NCI-H1417 (cell line): Measurements from ENCODE around the gene CEP57.

Experiments
- DNase-seq, 3 experiments: peaks; one replicate each; lab custom pipeline; 2025; lab: John Stamatoyannopoulos, UW

The CEP57 gene

DNA sequence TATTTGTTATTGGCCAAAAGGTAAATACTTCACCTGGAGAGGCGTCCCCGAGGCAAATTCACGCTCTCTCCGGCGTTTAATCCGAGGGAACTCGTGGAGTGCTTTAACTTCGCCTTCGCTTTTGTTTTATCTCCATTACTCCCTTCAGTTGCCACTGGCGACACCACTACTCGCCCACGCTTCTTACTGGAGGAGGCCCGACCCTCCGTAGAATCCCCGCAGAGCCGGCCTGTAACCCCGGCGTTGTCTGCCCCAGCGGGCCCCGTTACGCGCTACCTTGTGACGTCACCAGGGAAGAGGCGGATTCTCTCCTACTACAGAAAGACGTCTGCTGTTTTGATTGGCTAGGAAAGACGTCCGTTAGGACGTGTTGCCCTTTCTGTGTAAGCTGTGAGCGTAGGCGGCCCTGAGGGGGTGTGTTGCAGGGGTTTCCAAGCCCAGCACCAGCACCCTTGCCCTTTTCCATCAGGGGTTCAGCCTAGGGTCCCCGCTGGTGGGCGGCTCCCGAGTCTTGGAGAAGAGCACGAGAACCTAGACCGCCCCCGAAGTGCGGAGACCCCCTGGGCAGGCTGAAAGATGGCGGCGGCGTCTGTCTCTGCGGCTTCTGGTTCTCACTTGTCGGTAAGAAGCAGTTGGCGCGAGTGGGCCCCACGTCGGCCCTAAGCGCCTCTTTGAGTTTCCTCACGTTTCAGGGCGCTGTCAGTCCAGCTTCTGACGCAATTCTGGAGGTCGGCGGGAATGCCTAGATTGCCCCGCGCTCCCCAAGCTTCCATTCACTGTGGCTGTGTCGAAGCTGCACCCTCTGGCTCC lies at the start of gene CEP57:
Gene CEP57 (plus strand): TSS at position 376 of the 810 bp plus-strand sequence. CDS start 201 bp downstream, at position 577.
- DNase-seq: peak; percentile 98 to 100 (median 99)

DNA sequence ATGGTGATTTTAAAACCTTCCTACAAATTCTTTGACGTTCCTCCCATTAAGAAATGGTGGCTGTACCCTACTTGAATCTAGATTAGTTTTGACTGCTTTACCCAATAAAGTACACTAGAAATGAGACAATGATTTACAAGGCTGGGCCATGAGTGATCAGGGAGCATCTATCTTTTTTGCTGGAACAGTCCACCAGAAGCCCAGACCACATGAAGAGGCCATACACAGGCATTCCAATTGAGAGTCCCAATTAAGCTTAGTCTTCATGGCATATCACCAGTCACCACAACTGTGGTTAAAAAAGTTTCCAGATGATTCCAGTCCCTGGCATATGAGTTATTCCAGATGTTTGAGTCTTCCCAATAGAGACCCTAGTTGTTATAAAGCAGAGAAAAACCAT lies 40.2 kb upstream of the CEP57 start:
- DNase-seq: no peak

DNA sequence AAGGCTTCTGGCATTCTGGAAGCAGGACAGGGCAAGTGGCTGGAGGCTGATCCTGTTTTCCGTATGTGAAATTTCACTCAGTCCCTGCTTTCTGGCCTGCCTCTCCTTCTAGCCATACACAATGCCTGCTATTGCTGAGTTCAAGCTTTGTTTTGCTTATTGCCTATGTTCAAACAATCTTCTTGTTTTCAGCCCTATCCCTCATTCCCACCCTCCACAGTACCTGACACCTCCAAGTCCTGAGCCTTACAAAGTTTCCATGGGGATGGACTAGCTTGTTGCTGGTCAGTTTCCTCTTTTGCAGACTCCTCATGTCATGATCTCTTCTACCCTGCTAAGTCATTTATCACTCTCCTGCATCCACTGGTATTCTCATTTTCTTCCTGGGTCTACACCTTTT lies 38.8 kb upstream of the CEP57 start:
- DNase-seq: no peak

DNA sequence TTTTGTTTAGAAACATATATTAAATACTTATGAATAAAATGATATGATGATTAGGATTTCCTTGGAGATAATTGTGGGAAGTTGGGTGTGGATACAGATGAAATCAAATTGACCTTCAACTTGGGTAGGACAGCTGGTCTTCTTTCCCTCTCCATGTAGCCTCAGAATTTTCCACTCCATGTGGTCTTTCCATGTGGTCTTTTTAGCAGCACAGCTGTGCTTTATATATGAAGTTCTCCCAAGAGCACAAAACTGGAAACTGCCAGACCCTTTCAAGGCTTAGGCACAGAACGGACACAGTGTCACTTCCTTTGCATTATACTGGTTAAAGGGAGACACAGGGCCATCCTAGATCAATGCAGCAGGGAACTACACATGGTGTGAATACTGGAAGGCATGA lies 29.4 kb upstream of the CEP57 start:
- no peak for DNase-seq

DNA sequence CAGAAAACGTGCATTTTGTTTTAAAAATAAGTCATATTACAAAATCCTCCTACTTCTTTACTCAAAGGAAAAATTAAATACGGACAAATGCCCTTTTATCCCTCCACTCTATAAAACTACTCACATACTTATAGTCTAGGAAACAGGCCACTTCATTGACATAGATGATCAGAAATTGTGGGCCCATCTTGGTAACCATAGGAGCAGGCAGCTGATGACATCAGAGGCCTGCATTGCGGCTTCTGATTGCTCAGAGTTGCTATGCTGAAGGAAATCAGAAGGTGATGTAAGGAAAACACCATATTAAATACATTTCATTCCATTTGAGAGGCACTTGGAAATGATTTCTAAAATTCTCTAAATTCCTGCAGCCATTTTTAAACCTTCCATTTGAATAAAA lies 27.8 kb upstream of the CEP57 start:
- DNase-seq: no peak

DNA sequence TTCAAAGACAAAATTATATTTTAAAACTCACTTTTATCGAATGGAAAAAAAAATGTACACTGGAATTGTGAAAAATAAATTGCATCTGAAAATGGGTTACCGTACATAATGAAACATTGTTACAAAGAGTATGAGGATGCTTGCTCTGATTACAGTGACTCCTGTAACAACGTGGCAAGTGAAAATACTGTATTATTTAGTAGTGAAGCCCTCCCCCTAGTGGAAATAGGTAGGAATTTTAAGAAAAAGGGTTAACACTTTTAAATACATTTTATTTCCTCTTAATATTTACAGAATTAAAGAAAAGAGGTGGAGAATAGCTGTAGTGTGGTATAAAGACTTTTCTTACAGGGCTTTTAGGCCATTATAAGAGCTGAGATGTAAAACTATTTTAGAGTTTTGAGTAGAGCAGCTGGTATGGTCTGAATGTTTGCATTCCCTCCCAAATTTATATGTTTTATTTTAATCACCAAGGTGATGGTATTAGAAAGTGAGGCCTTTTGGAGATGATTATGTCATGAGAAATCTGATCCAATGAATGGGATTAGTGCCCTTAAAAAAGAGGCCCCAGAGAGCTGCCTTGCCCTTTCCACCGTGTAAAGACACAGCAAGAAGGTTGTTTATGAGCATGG lies 25.9 kb upstream of the CEP57 start:
- peak; percentile 17 to 74 (median 62) for DNase-seq

DNA sequence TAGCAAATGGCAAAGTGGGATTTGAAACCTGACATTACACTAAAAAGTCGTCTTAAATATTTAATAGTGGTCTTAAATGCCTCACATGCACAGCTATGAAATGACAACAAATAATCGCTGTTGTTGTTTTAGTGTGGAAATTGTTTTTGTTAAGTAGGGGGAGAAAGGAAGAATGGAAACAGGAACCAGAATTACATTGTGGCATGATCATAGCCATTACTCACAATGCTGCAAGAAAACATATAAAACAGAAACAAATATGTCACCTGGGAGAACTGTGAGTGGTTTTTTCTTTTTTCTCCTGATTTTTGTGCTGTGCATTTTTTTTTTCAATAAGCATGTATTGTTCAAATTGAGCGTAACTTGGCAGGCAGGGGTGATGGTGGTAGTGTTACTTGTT lies 23.6 kb upstream of the CEP57 start:
- no peak for DNase-seq

DNA sequence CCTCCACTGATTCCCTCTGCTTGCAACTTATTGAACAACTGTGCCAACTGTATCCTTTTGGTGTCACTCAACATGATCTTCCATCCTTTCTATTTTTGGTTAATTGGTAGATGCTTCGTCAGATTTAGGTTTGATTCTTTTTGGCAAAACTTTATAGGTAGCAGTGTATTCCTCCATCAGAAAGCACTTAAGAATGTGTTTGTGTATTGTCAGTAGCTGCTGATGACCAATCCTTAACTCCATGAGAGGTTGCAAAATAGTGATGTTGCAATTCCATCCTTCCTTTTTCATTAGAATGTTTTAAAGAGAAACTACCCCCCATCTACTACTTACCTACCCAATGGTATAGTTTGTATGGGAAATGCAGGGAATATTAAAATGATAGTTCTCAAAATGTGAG lies 22.8 kb upstream of the CEP57 start:
- no peak for DNase-seq

DNA sequence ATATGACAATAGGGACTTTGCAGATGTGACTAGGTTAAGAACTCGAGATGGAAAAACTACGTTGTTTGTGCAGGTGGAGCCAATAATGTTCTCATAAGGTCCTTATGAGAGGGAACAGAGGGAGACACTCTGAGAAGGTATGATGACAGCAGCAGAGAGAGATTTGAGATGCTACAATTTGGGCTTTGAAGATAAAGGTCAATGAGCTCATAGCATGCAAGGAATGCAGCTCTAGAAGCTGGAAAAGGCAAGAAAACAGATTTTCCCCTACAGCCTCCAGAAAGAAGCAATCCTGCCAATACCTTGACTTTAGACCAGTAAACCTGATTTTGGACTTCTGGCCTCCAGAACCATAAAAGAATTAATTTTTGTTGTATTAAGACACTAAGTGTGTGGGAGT lies 21.8 kb upstream of the CEP57 start:
- DNase-seq: no peak

DNA sequence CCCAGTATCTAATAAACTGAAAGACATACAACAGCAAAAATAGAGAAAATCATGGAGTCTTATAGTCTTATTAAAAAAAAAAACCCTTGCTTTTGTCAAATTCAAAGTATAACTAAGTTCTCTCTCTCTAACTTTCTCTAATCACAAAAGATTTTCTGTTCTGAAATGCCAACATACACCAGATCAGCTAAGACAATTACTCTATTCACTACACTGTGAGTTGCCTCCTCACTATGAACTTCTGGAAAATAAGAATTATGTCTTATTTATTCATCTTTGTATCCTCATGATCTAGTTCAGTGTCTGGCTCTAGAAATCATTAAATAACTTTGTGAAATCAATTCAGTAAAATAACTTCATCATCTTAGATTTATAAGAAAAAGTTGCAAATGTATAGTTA lies 13.4 kb upstream of the CEP57 start:
- DNase-seq: no peak

DNA sequence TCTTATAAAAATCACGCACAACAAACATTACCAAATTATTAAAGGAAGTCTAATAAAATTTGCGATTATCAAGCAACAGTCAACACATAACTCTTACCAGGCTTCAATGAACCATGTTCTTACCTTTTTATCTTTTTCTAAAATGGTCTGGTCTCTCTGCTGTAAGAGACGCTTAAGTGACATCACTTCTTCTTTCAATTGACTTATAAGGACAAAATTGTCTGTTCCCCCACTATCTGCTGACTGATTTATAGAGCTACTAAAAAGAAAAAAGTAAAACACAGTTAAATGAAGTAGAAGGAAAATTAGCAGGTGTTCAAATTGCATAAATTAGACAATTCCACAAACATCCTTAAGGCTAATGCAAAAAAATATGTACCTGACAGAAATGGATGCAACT lies 11.6 kb upstream of the CEP57 start:
- DNase-seq: no peak

DNA sequence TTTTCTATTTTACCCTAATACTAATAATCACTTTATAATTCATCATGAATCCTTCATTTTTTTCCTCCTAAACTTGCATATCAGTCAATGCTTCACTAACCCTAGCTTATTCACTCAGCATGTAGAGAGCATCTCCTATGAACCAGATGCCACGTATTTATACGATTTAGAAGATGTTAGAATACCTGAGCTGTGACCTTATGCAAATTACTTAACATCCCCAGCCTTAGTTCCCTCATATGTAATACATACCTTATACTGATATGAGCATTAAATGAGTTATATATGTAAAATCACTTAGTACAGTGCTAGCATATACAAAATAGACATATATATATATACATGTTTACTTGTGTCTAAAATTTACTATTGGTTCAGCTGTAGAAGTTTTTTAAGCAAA lies 9.8 kb upstream of the CEP57 start:
- no peak for DNase-seq

DNA sequence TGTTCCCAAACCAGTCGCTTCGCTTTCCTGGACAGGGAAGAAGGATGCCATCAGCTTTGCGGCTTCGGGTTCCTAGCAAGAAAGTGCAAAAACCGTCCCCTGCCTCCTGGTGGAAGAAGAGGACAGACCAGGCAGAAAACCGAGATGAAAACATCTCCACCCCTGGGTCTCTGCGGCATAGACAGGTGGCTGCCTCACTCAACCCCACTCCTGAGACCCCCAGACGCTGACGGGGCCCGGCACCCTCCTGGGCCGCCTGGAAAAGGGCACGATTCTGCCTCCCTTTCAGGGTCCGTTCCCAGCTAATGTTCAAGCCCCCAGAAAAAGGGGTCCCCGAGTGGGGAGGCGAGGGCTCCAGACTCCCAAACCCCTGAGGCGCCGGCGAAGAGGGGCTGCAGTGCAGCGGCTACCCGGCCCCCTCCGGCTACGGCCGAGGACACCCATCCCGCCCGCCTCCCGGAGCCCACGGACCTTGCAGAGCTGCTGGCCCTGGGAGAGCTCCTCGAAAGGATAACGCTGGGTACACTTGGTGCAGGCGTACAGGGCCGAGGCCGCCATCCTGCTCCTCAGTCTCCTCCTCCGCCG lies 1.3 kb upstream of the CEP57 start:
- peak in 2 of 3 experiments; percentile 19 to 81 for DNase-seq

DNA sequence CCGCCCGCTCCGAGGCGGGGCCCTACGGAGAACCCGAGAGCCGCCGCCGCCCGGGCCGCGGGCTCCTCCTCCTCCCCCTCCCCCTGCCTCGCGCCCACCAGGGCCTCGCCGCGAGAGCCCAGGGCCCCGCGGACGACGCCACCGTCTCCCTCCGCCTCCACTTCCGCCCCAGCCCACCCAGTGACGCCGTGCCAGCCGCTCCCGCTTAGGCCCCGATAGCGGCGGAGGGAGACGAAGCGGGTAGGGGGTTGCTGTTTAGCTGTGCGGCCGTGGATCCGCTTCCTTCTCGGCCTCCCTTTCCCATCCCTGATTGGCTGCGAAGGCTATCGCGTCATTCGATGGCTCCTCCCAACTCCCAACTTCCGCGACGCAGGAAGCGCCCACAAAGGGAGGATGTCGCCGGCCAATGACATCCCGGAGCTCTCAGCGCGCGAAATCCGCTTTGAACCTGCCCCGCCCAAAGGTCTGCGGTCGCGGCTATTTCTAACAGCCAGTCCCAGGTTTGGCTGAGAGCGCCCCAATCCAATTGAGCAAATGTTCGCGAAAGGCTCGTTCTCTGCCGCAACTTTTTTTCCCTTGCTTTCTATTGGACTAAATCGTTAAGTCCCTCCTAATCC lies 684 bp upstream of the CEP57 start, which contains the start of gene FAM76B:
Gene FAM76B (minus strand): TSS at position 277 of the 617 bp plus-strand sequence. CDS start 304 bp downstream, outside the sequence.
- peak; percentile 98 to 100 (median 100) for DNase-seq

DNA sequence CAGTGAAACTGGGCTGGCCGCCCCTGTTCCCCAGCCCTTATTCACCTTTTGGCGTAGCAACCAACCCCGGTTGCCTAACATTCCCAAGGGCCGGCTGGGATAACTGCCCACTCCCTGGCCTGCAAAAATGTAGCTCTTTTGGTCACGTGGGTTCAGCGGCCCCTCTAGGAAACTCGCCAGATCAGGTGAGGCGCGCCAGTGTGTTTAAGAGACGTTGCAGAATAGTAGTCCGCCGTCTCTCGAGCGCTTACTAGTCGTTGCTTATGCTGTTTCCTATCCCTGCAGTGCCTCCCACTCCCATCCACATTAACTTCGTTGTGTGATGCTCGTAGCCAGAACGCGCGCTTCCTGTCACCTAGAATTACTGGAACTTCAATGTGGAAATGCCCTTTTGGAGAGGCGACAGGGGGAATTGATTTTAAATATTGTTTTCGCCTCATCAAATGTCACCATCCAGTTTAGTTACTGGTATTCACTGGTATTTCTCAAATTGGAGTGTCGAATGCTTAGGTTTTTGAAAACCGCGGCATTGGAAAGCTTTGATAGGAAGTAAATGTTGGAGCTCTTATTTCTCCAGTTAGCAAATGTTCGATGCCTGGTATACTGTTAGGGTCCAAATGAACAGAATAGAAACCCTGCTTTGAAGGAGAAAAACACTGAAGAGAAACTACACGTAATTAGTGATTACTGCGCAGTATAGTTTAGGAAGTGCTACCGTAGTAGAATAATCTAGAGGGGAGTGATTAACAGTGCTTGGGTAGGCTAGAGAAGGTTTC lies 823 bp downstream of the CEP57 start:
- peak; percentile 51 to 91 (median 86) for DNase-seq

DNA sequence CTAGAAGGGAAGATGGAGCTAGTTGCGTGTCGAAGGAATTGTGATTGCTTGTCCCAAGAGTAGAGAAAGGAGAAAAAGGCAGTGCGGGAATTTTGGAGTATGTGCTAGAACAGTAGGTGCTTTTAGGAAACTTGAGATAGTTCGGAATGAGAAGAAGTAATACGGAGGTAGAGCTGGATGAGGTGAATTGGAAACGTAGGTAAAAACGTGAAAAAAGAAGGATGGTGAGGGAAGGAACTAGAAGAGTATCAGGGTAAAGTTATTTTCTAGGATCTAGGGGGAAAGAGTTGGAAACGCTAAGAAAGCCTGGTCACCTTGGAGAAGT lies 1.4 kb downstream of the CEP57 start:
- no peak for DNase-seq

DNA sequence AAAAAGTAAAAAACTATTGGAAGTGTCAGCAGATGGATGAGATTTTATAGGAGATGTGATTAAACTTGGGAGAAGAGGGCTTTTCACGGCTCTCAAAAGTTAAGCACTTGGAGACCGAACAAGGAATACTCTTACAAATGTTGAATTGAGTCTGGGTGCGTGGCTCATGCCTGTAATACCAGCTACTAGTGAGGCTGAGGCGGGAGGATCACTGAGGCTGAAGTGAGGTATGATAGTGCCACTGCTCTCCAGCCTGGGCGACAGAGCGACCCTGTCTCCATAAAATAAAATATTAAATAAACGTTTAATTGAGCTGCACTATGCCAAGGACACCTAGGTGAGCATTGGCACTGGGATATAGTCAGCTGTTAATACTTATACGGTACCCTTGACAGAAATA lies 1.9 kb downstream of the CEP57 start:
- peak in 1 of 3 experiments; percentile 27 for DNase-seq

DNA sequence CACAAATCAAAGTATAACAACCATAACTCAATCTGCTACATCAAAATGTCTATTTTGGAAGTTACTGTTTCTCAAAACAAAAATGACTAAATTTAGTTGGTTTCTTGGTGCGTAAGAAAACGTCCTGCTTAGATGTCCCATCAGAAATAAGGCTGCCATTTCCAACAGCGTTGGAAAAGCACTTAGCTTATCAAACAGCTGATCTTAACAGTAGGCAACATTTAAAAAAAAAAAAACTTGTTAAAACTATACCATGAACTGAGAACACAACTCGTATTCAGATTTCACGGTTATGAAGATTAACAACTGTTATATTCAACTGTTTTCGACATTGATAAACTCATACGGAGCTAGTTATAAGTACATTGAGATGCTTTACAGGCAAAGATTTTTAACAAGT lies 2.4 kb downstream of the CEP57 start:
- DNase-seq: no peak

DNA sequence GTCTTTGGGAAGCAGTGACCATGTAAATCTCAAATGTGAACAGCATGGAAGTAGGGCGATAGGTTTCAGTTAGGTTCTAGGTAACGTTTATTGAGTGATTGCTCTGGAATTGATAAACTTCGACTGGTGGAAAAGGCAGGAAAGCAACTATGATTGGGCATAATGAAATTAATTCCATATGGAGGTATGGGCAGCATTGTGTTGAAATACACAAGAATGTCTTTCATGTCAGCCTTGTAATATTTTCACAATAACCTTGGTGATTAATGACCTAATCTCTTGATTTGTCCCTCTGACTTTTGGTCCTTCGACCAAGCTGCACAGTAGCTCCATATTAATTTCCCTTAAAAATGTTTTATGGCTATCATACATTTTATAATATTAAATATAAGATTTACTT lies 2.8 kb downstream of the CEP57 start:
- no peak for DNase-seq

DNA sequence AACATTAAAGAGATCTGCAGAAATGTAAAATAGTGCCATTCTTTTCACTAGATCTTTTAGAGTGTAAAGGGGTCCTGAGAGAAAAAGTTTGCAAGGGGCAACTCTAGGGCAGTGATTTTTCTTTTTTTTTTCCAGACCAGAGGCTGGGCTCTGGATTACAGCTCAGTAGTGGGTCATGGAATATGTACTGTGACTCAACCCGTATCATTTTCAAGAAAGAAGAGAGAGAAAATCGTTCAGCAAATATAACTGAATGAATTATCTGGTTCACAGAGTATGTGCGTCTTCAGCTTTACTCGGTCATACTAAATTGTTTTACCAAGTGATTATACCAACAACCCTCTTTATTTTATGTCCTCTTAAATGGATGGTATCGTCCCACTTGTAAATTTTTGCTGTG lies 3.8 kb downstream of the CEP57 start:
- DNase-seq: no peak

DNA sequence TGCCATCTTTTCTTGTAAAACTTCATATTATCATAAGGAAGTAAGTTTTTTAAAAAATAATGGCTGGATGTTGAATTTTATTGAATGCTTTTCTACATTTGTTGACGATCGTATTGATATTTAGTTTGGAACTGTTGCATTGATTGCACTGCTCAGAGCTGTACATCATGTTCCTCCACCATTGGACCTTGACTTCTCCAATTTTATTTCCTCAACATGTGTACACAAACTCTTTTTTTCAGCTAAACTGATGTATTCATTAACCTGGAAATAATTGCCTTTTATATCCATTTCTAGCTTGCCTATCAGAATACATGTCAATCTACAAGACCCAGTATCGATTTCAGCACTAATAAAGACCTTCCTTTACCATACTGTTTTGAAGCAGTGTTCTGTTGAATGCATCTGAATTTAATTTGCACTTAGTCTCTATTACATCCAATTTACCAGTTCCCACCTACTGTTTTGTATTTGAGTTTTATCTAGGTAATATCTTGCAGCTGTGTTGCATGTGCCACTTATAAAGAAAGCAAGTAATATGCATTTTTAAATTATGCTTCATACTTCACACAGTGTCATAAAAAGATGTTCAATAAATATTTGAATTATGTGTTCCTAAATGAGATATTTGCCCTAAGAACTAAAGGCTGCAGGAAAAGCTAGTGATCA lies 5.5 kb downstream of the CEP57 start:
- DNase-seq: peak in 2 of 3 experiments; percentile 36 to 92
